Astrocyte of the spinal cord (primary cell): Measurements from ENCODE around the gene FGF19.

Experiments
- DNase-seq: peaks from one replicate; pipeline ENCODE4 v3.0.0; 2011; ENCODE audit warnings: low read depth, low spot score
- H3K4me3 ChIP-seq: 2 replicates; pipeline ENCODE4 v1.5.1; 2011; ENCODE audit warnings: low read depth, mild to moderate bottlenecking, low read length, moderate library complexity
- CTCF ChIP-seq: IDR thresholded peaks from 2 replicates; pipeline ENCODE4 v1.5.1; 2012; ENCODE audit warnings: low read depth, mild to moderate bottlenecking, low read length, inconsistent platforms
- in situ Hi-C: cut with HindIII; loops from 2 replicates; pipeline ENCODE4 v1.10.0; 2017; ENCODE audit warnings: low sequenced_read_pairs

Gene FGF19

GRCh38 chr11:69659591-69659990, 44.2 kb downstream of the FGF19 start:
- TF ChIP-seq CTCF = no peak
- no peak for DNase-seq
- in situ Hi-C loops = loop anchor here (25.0 kb wide), 1 partner anchor 547 kb away; no protein-coding TSS in a partner anchor
- no peak overlapping the region for H3K4me3 ChIP-seq

DNA sequence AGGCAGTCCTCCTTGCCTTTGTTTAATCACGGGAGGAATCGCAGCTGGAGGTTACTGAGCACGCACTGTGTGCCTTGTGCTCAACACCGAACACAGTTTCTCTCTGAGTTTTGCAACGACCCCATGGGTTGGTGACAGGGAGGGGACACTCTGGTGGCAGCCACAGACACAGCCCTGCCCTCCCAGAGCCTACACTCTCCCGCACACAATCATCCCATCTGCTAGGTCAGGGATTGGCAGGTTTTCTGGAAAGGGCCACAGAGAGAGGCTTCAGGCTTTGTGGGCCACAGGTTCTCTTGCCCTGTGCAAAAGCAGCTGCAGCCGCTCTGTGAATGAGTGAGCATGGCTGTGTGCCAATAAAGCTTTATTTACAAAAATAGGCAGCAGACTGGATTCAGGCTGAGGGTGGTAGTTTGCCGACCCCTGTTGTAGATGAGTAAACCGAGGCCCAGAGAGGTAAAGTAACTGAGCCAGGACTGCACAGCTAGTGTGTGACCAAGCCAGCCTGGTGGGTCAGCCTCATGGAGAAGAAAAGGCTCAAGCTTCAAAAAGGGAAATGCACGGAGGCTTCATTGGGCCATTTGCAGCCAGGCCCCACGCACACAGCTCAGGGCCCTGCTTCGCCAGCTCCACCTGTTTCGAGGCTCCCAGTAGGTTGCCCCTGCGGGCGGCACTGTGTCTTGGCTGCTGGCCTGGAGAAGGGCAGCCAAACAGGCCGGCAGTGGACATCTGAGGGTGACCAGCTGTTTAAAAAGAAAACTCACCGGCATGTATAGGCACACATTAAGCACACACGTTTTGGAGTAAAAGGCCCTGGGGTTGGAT, 45.0 kb downstream of the FGF19 start:
- in situ Hi-C loops = loop anchor here (25.0 kb wide), 1 partner anchor 547 kb away; no protein-coding TSS in a partner anchor
- no peak for TF ChIP-seq CTCF
- DNase-seq = no peak
- H3K4me3 ChIP-seq = no peak overlapping the region

GRCh38 chr11:69657911-69658625, 45.8 kb downstream of the FGF19 start:
- no peak for TF ChIP-seq CTCF
- DNase-seq = no peak
- no peak overlapping the region for H3K4me3 ChIP-seq
- in situ Hi-C loops = loop anchor here (25.0 kb wide), 1 partner anchor 546 kb away; no protein-coding TSS in a partner anchor

- H3K4me3 ChIP-seq = no peak overlapping the region
- no peak for DNase-seq
- in situ Hi-C loops = loop anchor here (25.0 kb wide), 1 partner anchor 545 kb away; no protein-coding TSS in a partner anchor
- TF ChIP-seq CTCF = no peak
These were observed 46.3 kb downstream of the FGF19 start for GRCh38 chr11:69657456-69657910.

GRCh38 chr11:69656536-69657455, 47.0 kb downstream of the FGF19 start:
- DNase-seq = no peak
- in situ Hi-C loops = loop anchor here (25.0 kb wide), 1 partner anchor 544 kb away; no protein-coding TSS in a partner anchor
- no peak for TF ChIP-seq CTCF
- no peak overlapping the region for H3K4me3 ChIP-seq
